ENCODE results near the gene SLC25A20.
"Not testable (repeated sequence)": the region's sequence is repeated elsewhere in the genome, so short reads cannot be mapped to it uniquely, and the experiment has no call there.

The SLC25A20 gene

DNA sequence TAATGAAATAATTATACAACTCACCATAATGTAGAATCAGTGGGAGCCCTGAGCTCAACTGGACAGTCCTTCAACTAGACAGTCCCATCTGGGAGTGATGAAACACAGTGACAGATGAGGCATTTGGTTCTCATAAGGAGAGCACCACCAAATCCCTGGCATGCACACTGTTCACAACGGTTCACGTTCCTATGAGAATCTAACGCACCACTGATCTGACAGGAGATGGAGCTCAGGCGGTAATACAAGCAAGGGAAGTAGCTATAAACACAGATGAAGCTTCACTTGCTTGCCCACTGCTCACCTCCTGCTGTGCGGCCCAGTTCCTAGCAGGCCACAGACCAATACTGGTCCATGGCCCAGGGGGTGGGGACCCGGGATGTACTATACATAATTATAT lies 68.0 kb downstream of the SLC25A20 start:
- ATAC-seq (ENCODE audit: insufficient read depth, low read depth) (no peak), DNase-seq (no peak)
- H3K9ac ChIP-seq (ENCODE audit: low read depth, low read length): no peak overlapping the region
- H4K20me1 ChIP-seq (ENCODE audit: insufficient read depth, low read length): no peaks in the 10 kb centered on the region
- no peak overlapping the region for H3K4me3 ChIP-seq (ENCODE audit: low read depth in 1 of 2, low read length in 2 of 2)
- no peaks in the 10 kb centered on the region for H3K27me3 ChIP-seq (ENCODE audit: insufficient read depth, low read length, poor library complexity)
- no peaks in the 10 kb centered on the region for H3K36me3 ChIP-seq (ENCODE audit: insufficient read depth, low read length)
- H3K4me2 ChIP-seq (ENCODE audit: insufficient read depth, low read length): no peak overlapping the region
- no peak for TF ChIP-seq CTCF (IDR thresholded peaks at IDR 0.05; ENCODE audit: borderline replicate concordance, extremely low read depth, low read length, poor library complexity, severe bottlenecking)
- TF ChIP-seq EZH2 (IDR thresholded peaks at IDR 0.05; ENCODE audit: borderline replicate concordance, low read depth, low read length, severe bottlenecking): no peak
- no peaks in the 10 kb centered on the region for H3K79me2 ChIP-seq (ENCODE audit: insufficient read depth, low read length)
- H2AFZ ChIP-seq (ENCODE audit: low read depth, low read length): no peak overlapping the region
- no peaks in the 10 kb centered on the region for H3K4me1 ChIP-seq (ENCODE audit: insufficient read depth, low read length)
- H3K27ac ChIP-seq (ENCODE audit: low read length): no peak overlapping the region
- H3K9me3 ChIP-seq (ENCODE audit: insufficient read depth, low read length, severe bottlenecking): no peaks in the 10 kb centered on the region

DNA sequence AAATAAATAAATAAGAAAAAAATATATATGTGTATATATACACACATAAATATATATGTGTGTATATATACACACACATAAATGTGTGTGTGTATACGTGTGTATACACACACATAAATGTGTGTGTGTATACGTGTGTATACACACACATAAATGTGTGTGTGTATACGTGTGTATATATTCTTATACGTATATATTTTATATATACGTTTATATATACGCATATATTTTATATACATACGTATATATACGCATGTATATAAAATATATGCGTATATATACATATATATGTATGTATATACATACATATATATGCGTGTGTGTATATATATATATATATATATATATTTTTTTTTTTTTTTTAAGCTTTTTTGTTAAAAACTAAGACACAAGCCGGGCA lies 69.2 kb downstream of the SLC25A20 start:
- H2AFZ ChIP-seq (ENCODE audit: low read depth, low read length); H3K36me3 ChIP-seq (ENCODE audit: insufficient read depth, low read length); H3K4me2 ChIP-seq (ENCODE audit: insufficient read depth, low read length); H3K9ac ChIP-seq (ENCODE audit: low read depth, low read length); H3K79me2 ChIP-seq (ENCODE audit: insufficient read depth, low read length); ATAC-seq (ENCODE audit: insufficient read depth, low read depth); H3K27ac ChIP-seq (ENCODE audit: low read length); H3K4me1 ChIP-seq (ENCODE audit: insufficient read depth, low read length); DNase-seq; H3K27me3 ChIP-seq (ENCODE audit: insufficient read depth, low read length, poor library complexity); H3K4me3 ChIP-seq (ENCODE audit: low read depth in 1 of 2, low read length in 2 of 2); H3K9me3 ChIP-seq (ENCODE audit: insufficient read depth, low read length, severe bottlenecking); H4K20me1 ChIP-seq (ENCODE audit: insufficient read depth, low read length): not testable (repeated sequence)

- H3K9me3 ChIP-seq (ENCODE audit: insufficient read depth, low read length, severe bottlenecking); H3K36me3 ChIP-seq (ENCODE audit: insufficient read depth, low read length); H3K27me3 ChIP-seq (ENCODE audit: insufficient read depth, low read length, poor library complexity); DNase-seq; H3K27ac ChIP-seq (ENCODE audit: low read length); H3K79me2 ChIP-seq (ENCODE audit: insufficient read depth, low read length); H3K4me3 ChIP-seq (ENCODE audit: low read depth in 1 of 2, low read length in 2 of 2); H2AFZ ChIP-seq (ENCODE audit: low read depth, low read length); H3K9ac ChIP-seq (ENCODE audit: low read depth, low read length); H4K20me1 ChIP-seq (ENCODE audit: insufficient read depth, low read length); H3K4me1 ChIP-seq (ENCODE audit: insufficient read depth, low read length); H3K4me2 ChIP-seq (ENCODE audit: insufficient read depth, low read length); ATAC-seq (ENCODE audit: insufficient read depth, low read depth): not testable (repeated sequence)
Measured at GRCh38 chr3:48827874-48828273, 70.8 kb downstream of the SLC25A20 start.

- ATAC-seq (ENCODE audit: insufficient read depth, low read depth): no peak
- H3K36me3 ChIP-seq (ENCODE audit: insufficient read depth, low read length): no peaks in the 10 kb centered on the region
- no peaks in the 10 kb centered on the region for H3K4me1 ChIP-seq (ENCODE audit: insufficient read depth, low read length)
- no peak overlapping the region for H2AFZ ChIP-seq (ENCODE audit: low read depth, low read length)
- H4K20me1 ChIP-seq (ENCODE audit: insufficient read depth, low read length): no peaks in the 10 kb centered on the region
- no peak overlapping the region for H3K27ac ChIP-seq (ENCODE audit: low read length)
- no peak for DNase-seq
- H3K4me2 ChIP-seq (ENCODE audit: insufficient read depth, low read length): no peak overlapping the region
- no peaks in the 10 kb centered on the region for H3K79me2 ChIP-seq (ENCODE audit: insufficient read depth, low read length)
- H3K9ac ChIP-seq (ENCODE audit: low read depth, low read length): no peak overlapping the region
- no peaks in the 10 kb centered on the region for H3K9me3 ChIP-seq (ENCODE audit: insufficient read depth, low read length, severe bottlenecking)
- TF ChIP-seq CTCF (IDR thresholded peaks at IDR 0.05; ENCODE audit: borderline replicate concordance, extremely low read depth, low read length, poor library complexity, severe bottlenecking): no peak
- TF ChIP-seq EZH2 (IDR thresholded peaks at IDR 0.05; ENCODE audit: borderline replicate concordance, low read depth, low read length, severe bottlenecking): no peak
- no peak overlapping the region for H3K4me3 ChIP-seq (ENCODE audit: low read depth in 1 of 2, low read length in 2 of 2)
- H3K27me3 ChIP-seq (ENCODE audit: insufficient read depth, low read length, poor library complexity): no peaks in the 10 kb centered on the region
Measured at GRCh38 chr3:48826451-48826850, 72.2 kb downstream of the SLC25A20 start.

Data from DND-41 (cell line).